Tibial artery (tissue), 4 donors: ENCODE data around the gene ABHD1.

Experiments used
- DNase-seq, 2 donors: peaks; one replicate each; pipeline ENCODE4 v3.0.0-alpha.2; 2019
- H3K27ac ChIP-seq, 2 donors: fragments of 200-600 bp; sonication (generic) in 1 of 2; 1 replicate in 1 of 2; 2 replicates in 1 of 2; pipeline ENCODE4 v1.5.1; 2018 to 2019; ENCODE audit warnings: mild to moderate bottlenecking in 1 of 2
- H3K27me3 ChIP-seq, 2 donors: fragments of 200-600 bp; sonication (generic) in 1 of 2; one replicate each; pipeline versions ENCODE4 v1.5.1 to v1.6.0; 2016 to 2019
- H3K36me3 ChIP-seq, 3 donors: fragments of 200-600 bp; sonication (generic) in 2 of 3; one replicate each; pipeline ENCODE4 v1.5.1; 2016 to 2019; ENCODE audit warnings: mild to moderate bottlenecking in 2 of 3
- H3K4me1 ChIP-seq, 4 donors: fragments of 200-600 bp; sonication (generic) in 2 of 4; 1 replicate in 3 of 4; 2 replicates in 1 of 4; pipeline ENCODE4 v1.5.1; 2016 to 2019
- H3K4me3 ChIP-seq, 2 donors: fragments of 200-600 bp; sonication (generic) in 1 of 2; 1 replicate in 1 of 2; 2 replicates in 1 of 2; pipeline ENCODE4 v1.5.1; 2018 to 2019; ENCODE audit warnings: mild to moderate bottlenecking in 2 of 2
- H3K9me3 ChIP-seq, 3 donors: fragments of 200-600 bp; sonication (generic) in 1 of 3; one replicate each; pipeline ENCODE4 v1.5.1; 2016 to 2019
- CTCF ChIP-seq, 2 experiments: fragments of 200-600 bp in 1 of 2; fragments of 450-650 bp in 1 of 2; IDR thresholded peaks; one replicate each; pipeline ENCODE4 v1.5.1; 2017 to 2019; ENCODE audit warnings: antibody characterized with exemption in 2 of 2, mild to moderate bottlenecking in 1 of 2, moderate library complexity in 1 of 2
- intact Hi-C: fragments of 100-400 bp; cut with DNase I; formaldehyde crosslinking; loops from one replicate; pipeline ENCODE4 v1.15.0; 2023; ENCODE audit warnings: low total_unique reads

The ABHD1 gene

GRCh38 chr2:27138111-27138510 is 14.5 kb downstream of the ABHD1 start:
- no peak for DNase-seq
- H3K36me3 ChIP-seq: no peaks in the 10 kb centered on the region
- H3K4me3 ChIP-seq: no peak overlapping the region
- intact Hi-C loops: loop anchor here (10.0 kb wide), 1 partner anchor 77 kb away; the partner anchor contains the start of genes ATRAID, CAD and SLC5A6
- TF ChIP-seq CTCF (IDR thresholded peaks at IDR 0.05): no peak
- no peaks in the 10 kb centered on the region for H3K9me3 ChIP-seq
- H3K27ac ChIP-seq: no peak overlapping the region
- no peaks in the 10 kb centered on the region for H3K27me3 ChIP-seq
- peaks cover 0 to 12% (median 8%) of the 10 kb centered on the region in 4 donors for H3K4me1 ChIP-seq

DNA sequence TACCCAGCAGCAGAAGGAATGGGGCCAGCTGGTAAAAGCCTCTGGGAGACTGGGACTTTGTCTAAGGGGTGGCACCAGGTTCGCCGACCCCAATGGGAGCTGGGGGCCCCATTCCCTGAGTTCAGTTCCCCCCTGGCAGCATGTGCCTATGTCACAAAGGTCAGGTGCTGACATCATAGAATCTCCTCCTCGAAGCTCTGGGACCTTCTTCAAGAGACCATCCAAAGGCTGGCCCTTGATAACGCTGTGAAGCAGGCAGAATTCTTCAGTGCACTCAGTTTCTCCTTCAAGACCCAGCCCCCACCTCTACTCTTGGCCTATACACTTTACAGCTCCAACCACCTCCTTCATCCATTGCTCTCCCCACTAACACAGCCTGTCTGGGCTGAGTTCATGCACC is 15.7 kb downstream of the ABHD1 start, which contains the start of gene PRR30:
Gene PRR30, minus strand, starts transcription at position 101 of the 400 bp plus-strand sequence. CDS start 1,081 bp downstream, outside the sequence.
- no peak within 1 kb of the TSS for H3K4me3 ChIP-seq
- H3K4me1 ChIP-seq: peaks cover 0 to 4% (median 0%) of the 10 kb centered on the region in 4 donors
- no peak for DNase-seq
- no peak for TF ChIP-seq CTCF (IDR thresholded peaks at IDR 0.05)
- intact Hi-C loops: loop anchor here (10.0 kb wide), 1 partner anchor 75 kb away; the partner anchor contains the start of genes ATRAID, CAD and SLC5A6
- H3K36me3 ChIP-seq: no peaks in the 10 kb centered on the region
- no peaks in the 10 kb centered on the region for H3K9me3 ChIP-seq
- no peaks in the 10 kb centered on the region for H3K27me3 ChIP-seq
- H3K27ac ChIP-seq: no peak within 1 kb of the TSS

DNA sequence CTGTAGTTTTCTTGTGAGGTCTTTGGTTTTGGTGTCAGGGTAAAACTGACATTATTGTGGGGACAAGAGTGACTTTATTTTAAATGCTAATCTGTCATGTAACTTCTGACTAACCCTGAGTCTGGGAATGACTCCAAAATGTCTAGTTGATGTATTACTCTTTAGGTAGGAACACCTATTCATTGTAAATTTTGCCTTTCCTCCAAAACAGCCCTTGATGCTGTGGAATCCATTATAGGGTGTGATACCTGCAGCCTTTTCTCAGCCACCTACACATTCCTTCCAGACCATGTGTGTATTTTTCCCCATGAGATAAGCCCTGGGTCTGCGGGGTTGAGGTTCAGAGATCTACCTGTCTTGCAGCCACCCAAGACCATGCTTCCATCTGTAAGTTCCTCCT is 19.7 kb downstream of the ABHD1 start:
- TF ChIP-seq CTCF (IDR thresholded peaks at IDR 0.05): no peak
- H3K4me3 ChIP-seq: no peak overlapping the region
- intact Hi-C loops: no loop called here
- H3K36me3 ChIP-seq: no peaks in the 10 kb centered on the region
- H3K9me3 ChIP-seq: no peaks in the 10 kb centered on the region
- no peak for DNase-seq
- no peaks in the 10 kb centered on the region for H3K4me1 ChIP-seq
- H3K27me3 ChIP-seq: peaks cover 0 to 3% of the 10 kb centered on the region in 2 donors
- H3K27ac ChIP-seq: no peak overlapping the region

DNA sequence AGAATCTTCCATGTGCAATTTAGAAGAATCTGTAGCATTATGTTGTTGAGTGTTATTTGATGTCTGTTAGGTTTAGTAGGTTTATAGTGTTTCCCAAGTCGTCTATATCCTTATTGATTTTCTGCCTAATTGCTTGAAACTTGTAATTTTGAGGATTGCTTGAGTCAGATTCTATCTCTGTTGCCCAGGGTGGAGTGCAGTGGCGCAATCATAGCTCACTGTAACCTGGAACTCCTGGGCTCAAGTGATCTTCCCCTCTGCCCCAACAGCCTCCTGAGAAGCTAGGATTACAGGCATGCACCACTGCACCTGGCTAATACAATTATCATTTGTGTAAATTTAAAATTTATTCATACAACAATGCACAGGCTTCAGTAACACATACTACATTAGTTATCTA is 22.1 kb downstream of the ABHD1 start:
- Histone ChIP-seq H3K4me1 (no peaks in the 10 kb centered on the region), H3K27ac (no peak overlapping the region), H3K27me3 (peaks cover 0 to 25% of the 10 kb centered on the region in 2 donors), H3K36me3 (no peaks in the 10 kb centered on the region), H3K9me3 (no peaks in the 10 kb centered on the region), H3K4me3 (no peak overlapping the region)
- intact Hi-C loops: no loop called here
- DNase-seq: no peak
- no peak for TF ChIP-seq CTCF (IDR thresholded peaks at IDR 0.05)

DNA sequence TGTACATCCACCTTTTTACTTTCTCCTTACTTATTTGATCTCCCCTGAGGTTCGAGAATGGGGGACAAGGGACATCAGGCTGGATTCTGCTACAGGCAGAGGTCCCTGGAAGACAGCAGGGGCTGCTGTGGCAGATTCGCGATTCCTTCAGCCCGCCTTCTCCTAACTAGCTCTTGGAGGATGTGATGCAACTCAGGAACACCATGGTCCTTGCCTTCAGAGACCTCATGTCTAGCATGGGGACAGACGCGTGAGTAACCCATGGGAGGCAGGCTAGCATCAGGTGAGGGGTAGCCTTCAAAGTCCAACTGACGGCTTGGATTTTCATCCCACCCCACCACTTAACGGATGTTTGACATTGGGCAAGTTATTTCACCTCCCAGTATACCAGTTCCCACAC is 24.3 kb downstream of the ABHD1 start:
- DNase-seq: no peak
- no peak overlapping the region for H3K27ac ChIP-seq
- no peaks in the 10 kb centered on the region for H3K4me1 ChIP-seq
- H3K27me3 ChIP-seq: peaks cover 0 to 26% of the 10 kb centered on the region in 2 donors
- intact Hi-C loops: no loop called here
- H3K9me3 ChIP-seq: no peaks in the 10 kb centered on the region
- H3K4me3 ChIP-seq: no peak overlapping the region
- H3K36me3 ChIP-seq: no peaks in the 10 kb centered on the region
- no peak for TF ChIP-seq CTCF (IDR thresholded peaks at IDR 0.05)
